GM12878 (cell line): ENCODE data around the gene LRRC27. TPM values are rescaled to one million over a fixed set of nuclear protein-coding genes. Genes with fewer than 3 reads are reported as not detected.

Experiments used
- CHD2 ChIP-seq: IDR thresholded peaks from 2 replicates; pipeline ENCODE4 v1.6.1; 2011; ENCODE audit warnings: low read depth, low read length, improper control_type of control experiment, borderline replicate concordance
- FOS ChIP-seq: IDR thresholded peaks from 3 replicates; pipeline ENCODE4 v1.6.1; 2011; ENCODE audit warnings: borderline replicate concordance; ENCODE audit not compliant: insufficient read length; ENCODE audit errors: extremely low read depth
- FOXM1 ChIP-seq: IDR thresholded peaks from 2 replicates; pipeline ENCODE4 v1.6.1; 2012; ENCODE audit warnings: low read depth, mild to moderate bottlenecking, inconsistent platforms, low read length, moderate library complexity
- MYC ChIP-seq: IDR thresholded peaks from 2 replicates; pipeline ENCODE4 v1.6.1; 2011; ENCODE audit warnings: mild to moderate bottlenecking, low read length, moderate library complexity, inconsistent platforms; ENCODE audit not compliant: insufficient read depth, insufficient replicate concordance, insufficient read length, severe bottlenecking
- NFIC ChIP-seq: IDR thresholded peaks from 2 replicates; pipeline ENCODE4 v1.6.1; 2012; ENCODE audit warnings: low read depth, mild to moderate bottlenecking, inconsistent platforms, low read length, moderate library complexity
- SIN3A ChIP-seq: IDR thresholded peaks from 2 replicates; pipeline ENCODE4 v1.6.1; 2012; ENCODE audit warnings: low read depth, low read length, improper control_type of control experiment
- polyA plus RNA-seq, 11 experiments: library from polyadenylated mRNA; depleted of rRNA in 4 of 11; unstranded in 6 of 11; stranded (reverse) in 5 of 11; fragments of >200 nt; fragmentation: Nextera tagmentation in 4 of 11; fragmentation: Illumina TruSeq in 1 of 11; extraction: Ambion mirVana in 4 of 11; extraction: Trizol in 1 of 11; gene quantifications; 1 replicate in 1 of 11; 2 replicates in 10 of 11; pipeline versions ENCODE4 v1.2.1 to v1.2.3, GENCODE V29; 2011 to 2016; ENCODE audit warnings: inconsistent platforms in 2 of 11, missing spikeins in 2 of 11, low read depth in 1 of 11
- total RNA-seq, 4 experiments: library from RNA; depleted of rRNA in 3 of 4; stranded (reverse); fragments of >200 nt in 3 of 4; fragmentation: Illumina TruSeq in 1 of 4; extraction: Trizol in 1 of 4; gene quantifications; 2 replicates each; pipeline versions ENCODE4 v1.2.1 to v1.2.3, GENCODE V29; 2013 to 2021
- TF ChIP-seq, protein P1 (sequence below): IDR thresholded peaks from 2 replicates; pipeline ENCODE4 v1.6.1; 2011; ENCODE audit warnings: mild to moderate bottlenecking, low read depth, low read length, moderate library complexity; ENCODE audit not compliant: insufficient replicate concordance
- TF ChIP-seq, protein P2 (sequence below): fragments of 450-650 bp; IDR thresholded peaks from 2 replicates; pipeline ENCODE4 v1.6.1; 2017; ENCODE audit warnings: mild to moderate bottlenecking, low read depth, inconsistent platforms; ENCODE audit not compliant: poor library complexity, severe bottlenecking
- TF ChIP-seq, protein P3 (sequence below): IDR thresholded peaks from 2 replicates; pipeline ENCODE4 v1.6.1; 2012; ENCODE audit warnings: improper control_type of control experiment, low read depth, low read length; ENCODE audit not compliant: insufficient replicate concordance
- TF ChIP-seq, protein P4 (sequence below): IDR thresholded peaks from 2 replicates; pipeline ENCODE4 v1.6.1; 2012; ENCODE audit warnings: low read depth, low read length, improper control_type of control experiment
- TF ChIP-seq, protein P5 (sequence below): fragments of 450-650 bp; IDR thresholded peaks from 2 replicates; pipeline ENCODE4 v1.6.1; 2017; ENCODE audit warnings: mild to moderate bottlenecking, moderate library complexity
- TF ChIP-seq, protein P6 (sequence below): IDR thresholded peaks from 2 replicates; pipeline ENCODE4 v1.6.1; 2012; ENCODE audit warnings: low read depth, low read length, improper control_type of control experiment

The LRRC27 gene
- total and polyA plus RNA-seq, 10 of the 15 experiments (the other 5 are each of a cell fraction or from before 2014, with no cell fraction given), result 0.48 to 6.9 (median 4.7) TPM

DNA sequence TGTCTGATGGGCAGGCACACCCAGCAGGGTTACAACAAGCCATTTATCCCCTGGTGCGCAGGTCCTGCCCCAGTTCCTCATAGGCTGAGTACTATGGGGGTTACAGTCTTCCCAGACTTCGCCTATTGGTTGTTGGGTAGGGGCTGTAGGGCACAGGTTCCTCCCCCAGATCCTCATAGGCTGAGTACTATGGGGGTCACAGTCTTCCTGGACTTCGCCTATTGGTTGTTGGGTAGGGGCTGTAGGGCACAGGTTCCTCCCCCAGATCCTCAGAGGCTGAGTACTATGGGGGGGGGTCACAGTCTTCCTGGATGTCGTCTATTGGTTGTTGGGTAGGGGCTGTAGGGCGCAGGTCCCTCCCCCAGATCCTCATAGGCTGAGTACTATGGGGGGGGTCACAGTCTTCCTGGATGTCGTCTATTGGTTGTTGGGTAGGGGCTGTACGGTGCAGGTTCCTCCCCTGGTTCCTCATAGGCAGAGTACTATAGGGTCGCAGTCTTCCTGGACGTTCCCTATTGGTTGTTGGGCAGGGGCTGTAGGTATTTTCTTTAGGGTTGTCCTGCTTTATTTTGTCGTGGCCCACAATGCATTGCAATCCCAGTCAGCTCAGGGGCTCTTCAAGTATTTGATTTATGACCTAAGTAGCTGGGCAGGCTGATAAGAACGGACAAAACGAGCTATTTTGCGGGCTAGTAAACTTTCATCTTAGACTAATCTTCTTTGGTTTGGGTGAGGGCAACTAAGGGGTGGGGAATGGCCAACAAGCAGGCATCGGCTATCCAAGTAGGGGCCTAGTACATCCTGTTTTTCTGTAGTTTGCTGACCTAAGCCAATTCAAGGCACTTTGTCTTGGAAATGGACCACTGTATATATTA, 3.4 kb downstream of the LRRC27 start (continued):
- TF ChIP-seq, protein P1, sequence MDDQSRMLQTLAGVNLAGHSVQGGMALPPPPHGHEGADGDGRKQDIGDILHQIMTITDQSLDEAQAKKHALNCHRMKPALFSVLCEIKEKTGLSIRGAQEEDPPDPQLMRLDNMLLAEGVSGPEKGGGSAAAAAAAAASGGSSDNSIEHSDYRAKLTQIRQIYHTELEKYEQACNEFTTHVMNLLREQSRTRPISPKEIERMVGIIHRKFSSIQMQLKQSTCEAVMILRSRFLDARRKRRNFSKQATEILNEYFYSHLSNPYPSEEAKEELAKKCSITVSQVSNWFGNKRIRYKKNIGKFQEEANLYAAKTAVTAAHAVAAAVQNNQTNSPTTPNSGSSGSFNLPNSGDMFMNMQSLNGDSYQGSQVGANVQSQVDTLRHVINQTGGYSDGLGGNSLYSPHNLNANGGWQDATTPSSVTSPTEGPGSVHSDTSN, result peak; percentile 32
- TF ChIP-seq, protein P2, sequence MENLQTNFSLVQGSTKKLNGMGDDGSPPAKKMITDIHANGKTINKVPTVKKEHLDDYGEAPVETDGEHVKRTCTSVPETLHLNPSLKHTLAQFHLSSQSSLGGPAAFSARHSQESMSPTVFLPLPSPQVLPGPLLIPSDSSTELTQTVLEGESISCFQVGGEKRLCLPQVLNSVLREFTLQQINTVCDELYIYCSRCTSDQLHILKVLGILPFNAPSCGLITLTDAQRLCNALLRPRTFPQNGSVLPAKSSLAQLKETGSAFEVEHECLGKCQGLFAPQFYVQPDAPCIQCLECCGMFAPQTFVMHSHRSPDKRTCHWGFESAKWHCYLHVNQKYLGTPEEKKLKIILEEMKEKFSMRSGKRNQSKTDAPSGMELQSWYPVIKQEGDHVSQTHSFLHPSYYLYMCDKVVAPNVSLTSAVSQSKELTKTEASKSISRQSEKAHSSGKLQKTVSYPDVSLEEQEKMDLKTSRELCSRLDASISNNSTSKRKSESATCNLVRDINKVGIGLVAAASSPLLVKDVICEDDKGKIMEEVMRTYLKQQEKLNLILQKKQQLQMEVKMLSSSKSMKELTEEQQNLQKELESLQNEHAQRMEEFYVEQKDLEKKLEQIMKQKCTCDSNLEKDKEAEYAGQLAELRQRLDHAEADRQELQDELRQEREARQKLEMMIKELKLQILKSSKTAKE, result no peak
- TF ChIP-seq SIN3A, result no peak
- no peak for TF ChIP-seq FOXM1
- TF ChIP-seq, protein P3, sequence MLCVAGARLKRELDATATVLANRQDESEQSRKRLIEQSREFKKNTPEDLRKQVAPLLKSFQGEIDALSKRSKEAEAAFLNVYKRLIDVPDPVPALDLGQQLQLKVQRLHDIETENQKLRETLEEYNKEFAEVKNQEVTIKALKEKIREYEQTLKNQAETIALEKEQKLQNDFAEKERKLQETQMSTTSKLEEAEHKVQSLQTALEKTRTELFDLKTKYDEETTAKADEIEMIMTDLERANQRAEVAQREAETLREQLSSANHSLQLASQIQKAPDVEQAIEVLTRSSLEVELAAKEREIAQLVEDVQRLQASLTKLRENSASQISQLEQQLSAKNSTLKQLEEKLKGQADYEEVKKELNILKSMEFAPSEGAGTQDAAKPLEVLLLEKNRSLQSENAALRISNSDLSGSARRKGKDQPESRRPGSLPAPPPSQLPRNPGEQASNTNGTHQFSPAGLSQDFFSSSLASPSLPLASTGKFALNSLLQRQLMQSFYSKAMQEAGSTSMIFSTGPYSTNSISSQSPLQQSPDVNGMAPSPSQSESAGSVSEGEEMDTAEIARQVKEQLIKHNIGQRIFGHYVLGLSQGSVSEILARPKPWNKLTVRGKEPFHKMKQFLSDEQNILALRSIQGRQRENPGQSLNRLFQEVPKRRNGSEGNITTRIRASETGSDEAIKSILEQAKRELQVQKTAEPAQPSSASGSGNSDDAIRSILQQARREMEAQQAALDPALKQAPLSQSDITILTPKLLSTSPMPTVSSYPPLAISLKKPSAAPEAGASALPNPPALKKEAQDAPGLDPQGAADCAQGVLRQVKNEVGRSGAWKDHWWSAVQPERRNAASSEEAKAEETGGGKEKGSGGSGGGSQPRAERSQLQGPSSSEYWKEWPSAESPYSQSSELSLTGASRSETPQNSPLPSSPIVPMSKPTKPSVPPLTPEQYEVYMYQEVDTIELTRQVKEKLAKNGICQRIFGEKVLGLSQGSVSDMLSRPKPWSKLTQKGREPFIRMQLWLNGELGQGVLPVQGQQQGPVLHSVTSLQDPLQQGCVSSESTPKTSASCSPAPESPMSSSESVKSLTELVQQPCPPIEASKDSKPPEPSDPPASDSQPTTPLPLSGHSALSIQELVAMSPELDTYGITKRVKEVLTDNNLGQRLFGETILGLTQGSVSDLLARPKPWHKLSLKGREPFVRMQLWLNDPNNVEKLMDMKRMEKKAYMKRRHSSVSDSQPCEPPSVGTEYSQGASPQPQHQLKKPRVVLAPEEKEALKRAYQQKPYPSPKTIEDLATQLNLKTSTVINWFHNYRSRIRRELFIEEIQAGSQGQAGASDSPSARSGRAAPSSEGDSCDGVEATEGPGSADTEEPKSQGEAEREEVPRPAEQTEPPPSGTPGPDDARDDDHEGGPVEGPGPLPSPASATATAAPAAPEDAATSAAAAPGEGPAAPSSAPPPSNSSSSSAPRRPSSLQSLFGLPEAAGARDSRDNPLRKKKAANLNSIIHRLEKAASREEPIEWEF, result no peak
- TF ChIP-seq, protein P4, sequence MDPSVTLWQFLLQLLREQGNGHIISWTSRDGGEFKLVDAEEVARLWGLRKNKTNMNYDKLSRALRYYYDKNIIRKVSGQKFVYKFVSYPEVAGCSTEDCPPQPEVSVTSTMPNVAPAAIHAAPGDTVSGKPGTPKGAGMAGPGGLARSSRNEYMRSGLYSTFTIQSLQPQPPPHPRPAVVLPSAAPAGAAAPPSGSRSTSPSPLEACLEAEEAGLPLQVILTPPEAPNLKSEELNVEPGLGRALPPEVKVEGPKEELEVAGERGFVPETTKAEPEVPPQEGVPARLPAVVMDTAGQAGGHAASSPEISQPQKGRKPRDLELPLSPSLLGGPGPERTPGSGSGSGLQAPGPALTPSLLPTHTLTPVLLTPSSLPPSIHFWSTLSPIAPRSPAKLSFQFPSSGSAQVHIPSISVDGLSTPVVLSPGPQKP, result no peak
- TF ChIP-seq, protein P5, sequence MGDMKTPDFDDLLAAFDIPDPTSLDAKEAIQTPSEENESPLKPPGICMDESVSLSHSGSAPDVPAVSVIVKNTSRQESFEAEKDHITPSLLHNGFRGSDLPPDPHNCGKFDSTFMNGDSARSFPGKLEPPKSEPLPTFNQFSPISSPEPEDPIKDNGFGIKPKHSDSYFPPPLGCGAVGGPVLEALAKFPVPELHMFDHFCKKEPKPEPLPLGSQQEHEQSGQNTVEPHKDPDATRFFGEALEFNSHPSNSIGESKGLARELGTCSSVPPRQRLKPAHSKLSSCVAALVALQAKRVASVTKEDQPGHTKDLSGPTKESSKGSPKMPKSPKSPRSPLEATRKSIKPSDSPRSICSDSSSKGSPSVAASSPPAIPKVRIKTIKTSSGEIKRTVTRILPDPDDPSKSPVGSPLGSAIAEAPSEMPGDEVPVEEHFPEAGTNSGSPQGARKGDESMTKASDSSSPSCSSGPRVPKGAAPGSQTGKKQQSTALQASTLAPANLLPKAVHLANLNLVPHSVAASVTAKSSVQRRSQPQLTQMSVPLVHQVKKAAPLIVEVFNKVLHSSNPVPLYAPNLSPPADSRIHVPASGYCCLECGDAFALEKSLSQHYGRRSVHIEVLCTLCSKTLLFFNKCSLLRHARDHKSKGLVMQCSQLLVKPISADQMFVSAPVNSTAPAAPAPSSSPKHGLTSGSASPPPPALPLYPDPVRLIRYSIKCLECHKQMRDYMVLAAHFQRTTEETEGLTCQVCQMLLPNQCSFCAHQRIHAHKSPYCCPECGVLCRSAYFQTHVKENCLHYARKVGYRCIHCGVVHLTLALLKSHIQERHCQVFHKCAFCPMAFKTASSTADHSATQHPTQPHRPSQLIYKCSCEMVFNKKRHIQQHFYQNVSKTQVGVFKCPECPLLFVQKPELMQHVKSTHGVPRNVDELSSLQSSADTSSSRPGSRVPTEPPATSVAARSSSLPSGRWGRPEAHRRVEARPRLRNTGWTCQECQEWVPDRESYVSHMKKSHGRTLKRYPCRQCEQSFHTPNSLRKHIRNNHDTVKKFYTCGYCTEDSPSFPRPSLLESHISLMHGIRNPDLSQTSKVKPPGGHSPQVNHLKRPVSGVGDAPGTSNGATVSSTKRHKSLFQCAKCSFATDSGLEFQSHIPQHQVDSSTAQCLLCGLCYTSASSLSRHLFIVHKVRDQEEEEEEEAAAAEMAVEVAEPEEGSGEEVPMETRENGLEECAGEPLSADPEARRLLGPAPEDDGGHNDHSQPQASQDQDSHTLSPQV, result no peak
- TF ChIP-seq CHD2, result peak; percentile 55; the same call in 1 of the 2 replicates
- no peak for TF ChIP-seq MYC
- TF ChIP-seq FOS, result peak; percentile 22
- TF ChIP-seq, protein P6, sequence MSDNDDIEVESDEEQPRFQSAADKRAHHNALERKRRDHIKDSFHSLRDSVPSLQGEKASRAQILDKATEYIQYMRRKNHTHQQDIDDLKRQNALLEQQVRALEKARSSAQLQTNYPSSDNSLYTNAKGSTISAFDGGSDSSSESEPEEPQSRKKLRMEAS, result no peak
- no peak for TF ChIP-seq NFIC
